Left lung (tissue), 10 donors: ENCODE data around the gene MASP2. TPM values are rescaled to one million over a fixed set of nuclear protein-coding genes. Genes with fewer than 3 reads are reported as not detected.

Experiments
- ATAC-seq: fragments of 200-7000 bp; cut with Tn5 transposase; one replicate; pipeline ENCODE4 v1.9.1; 2020; ENCODE audit warnings: moderate library complexity
- DNase-seq, 4 donors: peaks; one replicate each; pipeline ENCODE4 v3.0.0-alpha.2; 2013 to 2020
- H3K27ac ChIP-seq, 2 donors: fragments of 200-600 bp; sonication (generic) in 1 of 2; one replicate each; pipeline versions ENCODE4 v1.5.0 to v1.8.0; 2020 to 2021
- H3K27me3 ChIP-seq, 2 donors: fragments of 200-600 bp; sonication (generic) in 1 of 2; one replicate each; pipeline versions ENCODE4 v1.5.0 to v1.8.0; 2020 to 2021
- H3K36me3 ChIP-seq, 2 donors: fragments of 200-600 bp; sonication (generic) in 1 of 2; one replicate each; pipeline versions ENCODE4 v1.5.0 to v1.8.0; 2020 to 2021
- H3K4me1 ChIP-seq, 2 donors: fragments of 200-600 bp; one replicate each; pipeline ENCODE4 v1.8.0; 2021
- H3K4me3 ChIP-seq, 2 donors: fragments of 200-600 bp; sonication (generic) in 1 of 2; one replicate each; pipeline versions ENCODE4 v1.5.0 to v1.8.0; 2020 to 2021; ENCODE audit warnings: mild to moderate bottlenecking in 1 of 2
- H3K9me3 ChIP-seq, 2 donors: fragments of 200-600 bp; sonication (generic) in 1 of 2; one replicate each; pipeline versions ENCODE4 v1.5.0 to v1.8.0; 2020 to 2021
- intact Hi-C, 2 donors: fragments of 100-400 bp; cut with DNase I; formaldehyde crosslinking; loops; one replicate each; pipeline versions ENCODE4 v1.11.2 to v1.14.2; 2022
- polyA plus RNA-seq, 6 donors: library from polyadenylated mRNA; unstranded; fragments of 120-200 nt; gene quantifications; one replicate each; pipeline ENCODE4 v1.2.1, GENCODE V29; 2013; ENCODE audit not compliant: insufficient read length in 6 of 6
- total RNA-seq, 2 donors: library from RNA; stranded (reverse); fragmentation: NEBNext Ultra II Directional; extraction: Animal tissue kit (Norgen Biotek cat#: 25700); gene quantifications; one replicate each; pipeline ENCODE4 v1.2.1, GENCODE V29; 2021
- TF ChIP-seq, protein P1 (sequence below), 2 donors: fragments of 200-600 bp; sonication (generic) in 1 of 2; IDR thresholded peaks; one replicate each; pipeline versions ENCODE4 v1.5.0 to v1.8.0; 2021; ENCODE audit warnings: antibody characterized with exemption in 2 of 2
- donor health status: DM: no; HTN: yes; CAD: no.
- donor health status: DM: no; HTN: no; CAD: no.

Gene MASP2
- total and polyA plus RNA-seq, 8 donors, result 8.9 to 12.3 (median 10.9) TPM; not detected in 2

DNA sequence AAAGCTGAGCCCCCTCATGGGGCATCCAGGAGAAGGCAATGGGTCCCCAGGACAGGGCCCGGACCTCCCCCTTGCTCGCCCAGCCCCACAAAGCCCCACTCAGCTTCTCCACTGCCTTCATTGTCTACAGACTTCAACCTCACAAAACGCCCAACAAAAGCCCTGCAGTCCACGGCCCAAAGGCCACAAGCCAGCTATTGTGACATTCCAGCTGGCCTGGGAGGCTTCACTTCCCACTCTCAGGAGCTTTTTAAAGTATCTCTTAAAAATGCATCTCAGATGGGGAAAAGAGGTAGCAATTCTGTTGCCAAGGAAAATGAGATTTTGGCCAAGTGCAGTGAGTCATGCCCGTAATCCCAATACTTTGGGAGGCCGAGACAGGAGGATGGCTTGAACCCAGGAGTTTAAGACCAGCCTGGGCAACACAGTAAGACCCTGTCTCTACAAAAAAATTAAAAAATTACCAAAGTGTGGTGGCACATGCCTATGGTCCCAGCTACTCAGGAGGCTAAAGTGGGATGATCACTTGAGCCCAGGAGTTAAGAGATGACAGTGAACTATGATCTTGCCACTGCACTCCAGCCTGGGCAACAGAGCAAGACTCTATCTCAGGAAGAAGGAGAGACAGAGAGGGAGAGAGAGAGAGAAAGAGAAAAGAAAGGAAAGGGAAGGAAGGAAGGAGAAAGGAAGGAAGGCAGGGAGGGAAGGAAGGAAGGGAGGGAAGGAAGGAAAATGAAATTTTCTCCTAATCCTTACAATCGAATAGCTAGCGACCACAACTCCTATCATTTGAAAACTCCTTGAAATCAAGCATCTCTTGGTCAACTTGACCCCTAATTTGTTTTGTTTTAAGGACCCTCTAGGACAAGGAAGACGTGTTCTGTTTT, 66.0 kb downstream of the MASP2 start:
- no peak overlapping the region for H3K27ac ChIP-seq
- no peak overlapping the region for H3K4me3 ChIP-seq
- DNase-seq (no peak), ATAC-seq (peak; percentile 2)
- TF ChIP-seq, protein P1, sequence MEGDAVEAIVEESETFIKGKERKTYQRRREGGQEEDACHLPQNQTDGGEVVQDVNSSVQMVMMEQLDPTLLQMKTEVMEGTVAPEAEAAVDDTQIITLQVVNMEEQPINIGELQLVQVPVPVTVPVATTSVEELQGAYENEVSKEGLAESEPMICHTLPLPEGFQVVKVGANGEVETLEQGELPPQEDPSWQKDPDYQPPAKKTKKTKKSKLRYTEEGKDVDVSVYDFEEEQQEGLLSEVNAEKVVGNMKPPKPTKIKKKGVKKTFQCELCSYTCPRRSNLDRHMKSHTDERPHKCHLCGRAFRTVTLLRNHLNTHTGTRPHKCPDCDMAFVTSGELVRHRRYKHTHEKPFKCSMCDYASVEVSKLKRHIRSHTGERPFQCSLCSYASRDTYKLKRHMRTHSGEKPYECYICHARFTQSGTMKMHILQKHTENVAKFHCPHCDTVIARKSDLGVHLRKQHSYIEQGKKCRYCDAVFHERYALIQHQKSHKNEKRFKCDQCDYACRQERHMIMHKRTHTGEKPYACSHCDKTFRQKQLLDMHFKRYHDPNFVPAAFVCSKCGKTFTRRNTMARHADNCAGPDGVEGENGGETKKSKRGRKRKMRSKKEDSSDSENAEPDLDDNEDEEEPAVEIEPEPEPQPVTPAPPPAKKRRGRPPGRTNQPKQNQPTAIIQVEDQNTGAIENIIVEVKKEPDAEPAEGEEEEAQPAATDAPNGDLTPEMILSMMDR (IDR thresholded peaks at IDR 0.05), result no peak
- intact Hi-C loops, result no loop called here
- peaks cover 0 to 15% of the 10 kb centered on the region in 2 donors for H3K27me3 ChIP-seq
- H3K36me3 ChIP-seq, result no peaks in the 10 kb centered on the region
- peaks cover 8 to 14% of the 10 kb centered on the region in 2 donors for H3K4me1 ChIP-seq
- H3K9me3 ChIP-seq, result no peaks in the 10 kb centered on the region

GRCh38 chr1:10980094-10980577, 66.9 kb downstream of the MASP2 start:
- no peaks in the 10 kb centered on the region for H3K9me3 ChIP-seq
- H3K4me1 ChIP-seq, result peaks cover 8 to 14% of the 10 kb centered on the region in 2 donors
- peaks cover 0 to 15% of the 10 kb centered on the region in 2 donors for H3K27me3 ChIP-seq
- H3K36me3 ChIP-seq, result no peaks in the 10 kb centered on the region
- no peak overlapping the region for H3K27ac ChIP-seq
- TF ChIP-seq, protein P1 (IDR thresholded peaks at IDR 0.05), result peak in 1 of 2 donors; percentile 16
- DNase-seq (peak in 3 of 4 donors; percentile 59 to 90 (median 82)), ATAC-seq (peak; percentile 97)
- intact Hi-C loops, result no loop called here
- no peak overlapping the region for H3K4me3 ChIP-seq

DNA sequence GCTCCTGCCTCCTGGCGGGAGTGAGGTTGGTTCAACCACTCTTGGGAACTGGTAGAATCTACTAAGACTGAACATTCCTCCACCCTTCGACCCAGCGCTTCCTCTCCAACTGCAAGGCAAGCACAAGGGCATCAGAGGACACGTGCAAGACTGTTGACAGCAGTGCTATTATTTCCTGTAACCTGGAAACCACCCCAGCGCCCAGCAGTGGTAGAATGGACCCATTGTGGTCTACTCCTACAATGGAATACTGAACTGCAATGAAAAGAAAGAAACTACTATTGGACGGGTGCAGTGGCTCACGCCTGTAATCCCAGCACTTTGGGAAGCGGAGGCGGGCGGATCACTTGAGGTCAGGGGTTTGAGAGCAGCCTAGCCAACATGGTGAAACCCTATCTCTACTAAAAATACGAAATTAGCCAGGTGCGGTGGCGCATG, 67.5 kb downstream of the MASP2 start:
- Histone ChIP-seq H3K4me1 (peaks cover 8 to 14% of the 10 kb centered on the region in 2 donors), H3K27ac (no peak overlapping the region), H3K27me3 (peaks cover 0 to 15% of the 10 kb centered on the region in 2 donors), H3K4me3 (no peak overlapping the region), H3K36me3 (no peaks in the 10 kb centered on the region), H3K9me3 (no peaks in the 10 kb centered on the region)
- intact Hi-C loops, result no loop called here
- TF ChIP-seq, protein P1 (IDR thresholded peaks at IDR 0.05), result no peak
- peak; percentile 29 for ATAC-seq
- DNase-seq, result no peak

- Histone ChIP-seq H3K9me3 (no peaks in the 10 kb centered on the region), H3K27ac (no peak overlapping the region), H3K4me1 (peaks cover 8 to 14% of the 10 kb centered on the region in 2 donors), H3K4me3 (no peak overlapping the region), H3K27me3 (peaks cover 0 to 15% of the 10 kb centered on the region in 2 donors), H3K36me3 (no peaks in the 10 kb centered on the region)
- ATAC-seq (no peak), DNase-seq (no peak)
- intact Hi-C loops, result no loop called here
- TF ChIP-seq, protein P1 (IDR thresholded peaks at IDR 0.05), result no peak
Measured at GRCh38 chr1:10978719-10979118, 68.3 kb downstream of the MASP2 start.

Other genes with a start within 250 kb of the MASP2 start
- gene TARDBP, start 34.6 kb downstream of the MASP2 start, total RNA-seq, result 100 to 1,000 TPM; 119 to 126 TPM
- 100 to 1,000 TPM; 271 to 344 (median 307) TPM for gene TARDBP, start 34.6 kb downstream of the MASP2 start, polyA plus RNA-seq
- gene SRM, start 12.8 kb upstream of the MASP2 start, total RNA-seq, result 100 to 1,000 TPM in 1 of 2 donors, 10 to 100 TPM in 1; 67.1 to 123 TPM
- gene SRM, start 12.8 kb upstream of the MASP2 start, polyA plus RNA-seq, result 10 to 100 TPM; 35.2 to 78.7 (median 48.3) TPM
- gene EXOSC10, start 52.6 kb upstream of the MASP2 start, total RNA-seq, result 10 to 100 TPM; 42.9 to 53.2 TPM
- gene EXOSC10, start 52.6 kb upstream of the MASP2 start, polyA plus RNA-seq, result 100 to 1,000 TPM in 5 of 6 donors, 10 to 100 TPM in 1; 97.4 to 116 (median 107) TPM
- gene ANGPTL7, start 142.1 kb upstream of the MASP2 start, total RNA-seq, result 1 to 10 TPM in 1 of 2 donors, under 1 TPM in 1; 0.42 to 1.6 TPM
- under 1 TPM; 0.07 to 0.27 (median 0.17) TPM for gene ANGPTL7, start 142.1 kb upstream of the MASP2 start, polyA plus RNA-seq
- gene MTOR, start 215.3 kb upstream of the MASP2 start, total RNA-seq, result 10 to 100 TPM; 38.9 to 41.5 TPM
- 10 to 100 TPM; 38.0 to 45.4 (median 39.9) TPM for gene MTOR, start 215.3 kb upstream of the MASP2 start, polyA plus RNA-seq
- 10 to 100 TPM in 1 of 2 donors, 1 to 10 TPM in 1; 9.3 to 13.4 TPM for gene UBIAD1, start 226.0 kb upstream of the MASP2 start, total RNA-seq
- 10 to 100 TPM; 15.6 to 19.4 (median 17.9) TPM for gene UBIAD1, start 226.0 kb upstream of the MASP2 start, polyA plus RNA-seq